HG03354 (cell line): Measurements from ENCODE around the gene NRP1.

Source experiments
- ATAC-seq: cut with Tn5 transposase; IDR thresholded peaks from one replicate; pipeline ENCODE4 v1.9.1; 2021; ENCODE audit warnings: mild to moderate bottlenecking; ENCODE audit not compliant: unreplicated experiment, poor library complexity, severe bottlenecking

Gene NRP1

DNA sequence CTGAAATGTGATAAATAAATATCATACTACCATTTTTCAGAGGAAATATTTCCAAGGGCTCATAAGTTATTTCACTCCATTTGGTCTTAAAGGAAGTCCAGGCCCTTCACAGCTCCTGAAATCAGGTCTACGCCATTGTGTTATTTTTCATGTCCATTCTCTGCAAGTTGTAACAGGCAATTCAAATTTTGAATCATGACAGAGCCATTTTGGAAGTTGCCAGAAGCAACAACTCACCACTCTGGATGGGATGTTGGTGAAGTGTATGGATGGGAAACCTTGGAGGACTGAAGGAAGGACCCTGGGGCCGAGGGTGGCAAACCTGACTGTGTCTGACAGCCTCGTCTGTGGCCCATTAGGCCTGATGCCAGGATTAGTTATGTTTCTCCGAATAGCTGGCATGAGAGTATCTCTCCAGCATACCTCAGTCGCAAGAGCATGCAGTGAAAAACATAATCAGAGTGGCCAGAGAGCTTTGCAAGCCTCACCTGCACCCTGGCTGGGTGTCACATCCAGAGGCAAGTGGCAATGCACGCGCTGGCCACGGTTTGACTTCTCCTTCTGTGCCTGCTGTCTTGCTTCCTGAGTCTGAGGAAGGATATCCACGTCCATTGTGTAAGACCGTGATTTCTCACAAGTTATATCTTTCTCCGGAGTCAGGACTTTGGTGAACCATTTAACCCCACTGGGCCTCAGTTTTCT lies 87.1 kb downstream of the NRP1 start:
- no peak for ATAC-seq

DNA sequence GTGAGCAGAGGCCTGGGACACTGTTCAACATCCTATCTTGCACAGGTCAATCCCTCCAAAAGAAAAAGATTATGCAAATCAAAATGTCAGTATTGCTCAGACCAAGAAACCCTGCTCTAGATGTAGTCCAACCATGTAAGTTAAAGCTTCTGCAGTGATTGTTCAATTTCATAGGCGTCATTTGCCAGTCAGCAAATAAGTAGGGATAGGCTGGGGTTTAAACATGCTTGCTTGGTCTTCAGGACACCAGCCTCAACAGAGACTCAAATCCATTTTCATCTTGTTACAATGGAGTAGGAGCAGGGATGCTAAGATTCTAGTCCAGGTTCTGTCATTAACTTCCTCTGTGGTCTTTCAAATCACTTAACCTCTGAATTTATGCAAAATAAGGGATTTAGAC lies 89.1 kb downstream of the NRP1 start:
- ATAC-seq = no peak

DNA sequence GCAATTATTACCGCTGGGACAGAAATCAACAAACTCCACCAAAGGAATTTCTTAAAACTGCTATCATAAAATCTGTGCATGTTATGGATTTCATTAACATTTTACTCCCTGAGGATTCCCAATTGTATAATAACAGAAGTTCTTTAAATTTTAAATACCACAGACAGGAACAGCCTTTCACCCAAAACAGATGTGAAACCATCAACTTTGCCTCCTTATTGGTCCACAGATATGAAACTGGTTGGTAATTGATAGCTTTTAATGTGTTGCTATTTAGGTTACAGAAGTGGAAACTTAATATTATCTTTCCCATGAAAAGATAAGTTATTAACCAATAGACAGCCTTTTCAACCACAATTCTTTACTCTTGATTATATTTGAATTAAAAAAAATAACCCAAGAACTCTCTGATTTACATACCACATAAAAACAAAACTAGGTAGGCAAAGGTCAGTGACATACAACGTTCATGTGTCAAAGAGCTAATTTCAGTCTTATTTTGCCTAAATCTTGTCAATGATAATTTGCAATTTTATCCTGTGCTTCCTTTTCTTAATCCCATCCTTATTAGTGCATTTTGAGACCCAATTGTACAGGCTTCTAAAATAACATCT lies 90.0 kb downstream of the NRP1 start:
- ATAC-seq = no peak

- no peak for ATAC-seq
These were observed 90.8 kb downstream of the NRP1 start for GRCh38 chr10:33243703-33244102.

GRCh38 chr10:33242931-33243330 lies 91.5 kb downstream of the NRP1 start:
- ATAC-seq = no peak

- ATAC-seq = no peak
These were observed 93.1 kb downstream of the NRP1 start for GRCh38 chr10:33241351-33241750.

- no peak for ATAC-seq
These were observed 93.5 kb downstream of the NRP1 start for GRCh38 chr10:33240931-33241330.

GRCh38 chr10:33240258-33240657 lies 94.2 kb downstream of the NRP1 start:
- no peak for ATAC-seq

GRCh38 chr10:33239257-33239656 lies 95.2 kb downstream of the NRP1 start:
- ATAC-seq = no peak

- no peak for ATAC-seq
These were observed 95.8 kb downstream of the NRP1 start for GRCh38 chr10:33238643-33239042.

DNA sequence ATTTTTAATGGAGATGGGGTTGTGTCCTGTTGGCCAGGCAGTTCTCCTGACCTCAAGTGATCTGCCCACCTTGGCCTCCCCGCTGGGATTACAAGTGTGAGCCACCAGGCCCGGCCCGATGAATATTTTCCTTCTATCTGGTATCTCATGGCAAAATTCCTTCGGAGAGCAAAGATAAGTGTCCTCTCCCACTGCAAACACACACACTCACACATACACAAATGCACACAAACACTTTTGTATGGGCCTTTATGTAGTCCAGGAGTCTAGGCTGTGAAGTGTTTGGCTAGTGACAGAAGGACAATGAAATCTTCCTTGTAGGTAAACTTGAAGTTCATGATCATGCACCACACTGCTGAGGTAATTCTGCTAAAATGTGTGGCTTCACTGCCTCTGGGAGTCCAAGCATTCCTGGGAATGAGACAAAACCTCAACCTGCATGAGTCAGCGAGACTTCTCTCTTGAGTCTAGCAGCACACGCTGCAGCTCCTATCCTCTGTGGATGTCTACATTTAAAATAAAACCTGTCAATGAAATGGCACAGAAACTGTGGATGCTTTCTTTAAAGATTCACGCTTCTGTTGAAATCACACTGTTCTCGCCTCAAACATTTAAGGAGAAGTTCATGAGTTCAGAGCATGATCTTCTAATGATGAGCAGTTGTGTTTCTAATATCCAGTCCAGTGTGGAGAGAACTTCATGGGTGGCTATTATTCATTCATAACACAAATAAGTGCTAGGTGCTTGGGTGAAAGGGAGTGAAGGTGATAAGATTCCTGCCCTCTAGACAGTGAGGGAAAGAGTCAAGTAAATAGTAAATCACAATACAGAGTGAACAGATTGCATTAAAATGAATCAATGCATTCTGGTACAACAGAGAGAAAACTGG lies 96.5 kb downstream of the NRP1 start:
- no peak for ATAC-seq

DNA sequence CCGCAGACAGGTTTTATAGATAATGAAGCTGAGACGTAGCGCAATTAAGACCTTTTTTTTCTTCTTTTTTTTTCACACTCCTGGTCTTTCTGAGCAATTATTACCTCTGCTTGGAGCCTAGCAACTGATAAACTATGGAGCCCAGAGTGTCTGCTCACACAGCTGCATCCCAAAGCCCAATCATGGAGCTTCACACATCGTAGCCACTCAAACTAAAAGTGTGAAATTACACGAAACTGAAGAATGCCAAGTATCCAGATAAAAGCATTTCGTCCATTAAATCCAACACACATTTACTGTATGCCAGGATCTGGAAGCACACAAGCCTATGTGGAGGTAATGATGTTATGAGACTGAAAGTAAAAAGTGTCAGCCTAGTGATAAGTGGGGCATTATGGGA lies 97.6 kb downstream of the NRP1 start:
- ATAC-seq = no peak

DNA sequence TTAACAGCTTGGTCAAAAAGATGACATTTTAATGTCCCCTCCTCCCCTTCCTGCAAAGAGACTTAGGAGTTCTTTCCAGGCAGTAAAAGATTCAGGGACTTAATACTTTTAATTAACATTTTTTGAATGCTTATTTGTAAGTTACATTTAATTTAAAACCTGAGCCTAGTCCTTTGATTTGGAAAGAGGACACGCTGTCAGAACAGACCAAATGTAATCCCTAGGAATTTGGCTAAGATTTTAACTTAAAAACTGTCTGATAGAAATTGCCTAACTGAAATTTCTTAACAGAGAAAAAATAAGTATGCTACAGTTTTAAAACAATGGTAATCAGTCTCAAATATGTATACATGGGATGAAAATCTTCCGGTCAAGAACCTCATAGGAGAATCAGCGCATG lies 98.5 kb downstream of the NRP1 start:
- no peak for ATAC-seq

DNA sequence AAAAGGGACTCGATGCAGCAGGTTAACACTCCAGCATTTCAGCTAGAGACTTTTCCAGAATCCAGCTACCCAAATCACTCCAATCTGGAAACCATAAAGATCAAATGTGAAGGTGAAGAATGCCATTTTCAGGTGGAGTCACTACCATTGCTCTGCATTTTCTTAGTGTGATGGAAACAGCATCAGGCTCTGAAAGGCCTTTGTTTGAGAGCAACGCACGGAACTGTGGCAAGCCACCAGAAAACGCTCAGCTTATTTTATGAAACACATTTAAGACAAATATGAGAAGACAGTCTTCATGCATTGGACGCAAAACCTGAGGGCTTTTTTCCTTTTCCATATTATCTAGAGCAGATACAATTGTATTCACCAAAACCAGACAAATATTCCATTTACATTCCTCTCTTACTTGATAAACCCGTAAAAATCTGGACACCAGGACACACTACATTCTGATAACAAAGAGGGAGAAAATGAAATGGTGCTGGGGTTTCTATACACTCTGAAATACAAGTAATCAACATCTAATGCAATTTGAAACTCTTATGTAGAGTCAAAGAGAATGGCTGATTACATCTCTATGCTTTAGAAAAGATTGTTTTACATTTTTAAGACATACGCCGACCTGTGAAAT lies 99.1 kb downstream of the NRP1 start:
- no peak for ATAC-seq

- no peak for ATAC-seq
These were observed 99.6 kb downstream of the NRP1 start for GRCh38 chr10:33234831-33235237.

GRCh38 chr10:33233635-33234034 lies 100.8 kb downstream of the NRP1 start:
- ATAC-seq = no peak

DNA sequence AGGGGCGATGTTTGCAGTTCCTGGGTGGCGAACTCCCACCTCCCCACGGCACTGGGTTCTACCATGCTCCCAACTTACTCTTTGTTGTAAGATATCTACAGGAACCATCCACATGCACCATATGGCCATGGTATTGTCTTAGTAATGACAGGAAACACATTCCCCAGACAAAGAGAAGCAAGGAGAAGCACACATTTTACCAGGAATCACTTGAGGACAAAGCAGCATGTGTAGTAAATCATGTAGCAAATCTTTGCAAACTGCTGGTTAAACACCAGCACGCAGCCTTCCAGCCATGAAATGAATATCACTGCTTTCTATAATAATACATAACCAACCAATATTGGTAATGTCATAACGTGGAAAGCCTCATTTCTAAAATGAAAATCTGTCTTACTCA lies 101.2 kb downstream of the NRP1 start:
- ATAC-seq = no peak

DNA sequence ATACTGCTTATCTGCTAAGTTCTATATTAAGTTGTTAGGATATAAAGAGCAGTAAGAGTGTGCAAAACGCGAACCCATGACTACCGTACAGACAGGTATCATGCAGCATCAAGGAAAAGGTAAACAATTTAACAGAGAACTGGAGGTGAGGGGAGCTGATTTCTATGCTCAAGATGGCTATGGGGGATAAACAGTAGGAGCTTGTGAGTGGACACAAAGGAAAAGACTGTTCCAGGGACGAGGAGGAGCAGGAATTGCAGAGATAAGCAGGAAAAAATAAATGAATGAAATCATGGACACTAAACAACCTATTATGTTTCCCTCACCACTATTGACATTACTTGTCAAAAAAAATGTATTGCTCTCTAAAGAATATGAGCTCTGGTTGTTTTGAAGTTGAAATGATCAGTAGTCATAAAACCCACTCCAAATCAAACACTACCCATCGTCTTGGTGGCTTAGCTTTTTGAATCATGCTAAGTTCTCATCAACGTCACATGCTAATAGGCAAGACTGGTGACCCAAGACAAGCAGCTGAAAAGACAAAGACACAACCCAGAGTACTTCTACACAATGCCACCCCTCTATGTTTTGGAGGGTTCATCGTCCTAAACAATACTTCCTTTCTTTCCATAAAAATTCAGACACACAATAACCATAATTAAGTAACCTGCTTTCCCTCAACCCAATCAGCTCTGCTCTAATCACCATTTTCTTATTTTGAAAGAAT lies 102.7 kb downstream of the NRP1 start:
- no peak for ATAC-seq

- ATAC-seq = no peak
These were observed 104.6 kb downstream of the NRP1 start for GRCh38 chr10:33229949-33230267.
